GM19099 (cell line): Measurements from ENCODE around the gene C16orf96.
A peak's percentile ranks its signal among the peaks of the same experiment; 100 is the strongest.

ENCODE experiments used
- POLR2A ChIP-seq: IDR thresholded peaks from 3 replicates; pipeline ENCODE4 v1.6.1; 2011; ENCODE audit warnings: low read depth; ENCODE audit not compliant: insufficient read length; ENCODE audit errors: extremely low read depth

The C16orf96 gene

GRCh38 chr16:4615384-4616046 is 59.4 kb downstream of the C16orf96 start:
- TF ChIP-seq POLR2A, result no peak

- TF ChIP-seq POLR2A, result peak; percentile 59
Measured at GRCh38 chr16:4616047-4616811, 60.1 kb downstream of the C16orf96 start.

- no peak for TF ChIP-seq POLR2A
Measured at GRCh38 chr16:4617880-4618279, 61.7 kb downstream of the C16orf96 start.

- no peak for TF ChIP-seq POLR2A
Measured at GRCh38 chr16:4618645-4619418, 62.7 kb downstream of the C16orf96 start.

GRCh38 chr16:4623593-4623992 is 67.5 kb downstream of the C16orf96 start:
- TF ChIP-seq POLR2A, result no peak

- no peak for TF ChIP-seq POLR2A
Measured at GRCh38 chr16:4624015-4624826, 68.1 kb downstream of the C16orf96 start, which contains the start of gene MGRN1. MGRN1 (plus strand) TSS chr16:4624826; CDS start chr16:4624961, 135 bp downstream.

GRCh38 chr16:4624827-4625559 is 68.9 kb downstream of the C16orf96 start:
- TF ChIP-seq POLR2A, result peak; percentile 82

GRCh38 chr16:4625560-4626159 is 69.5 kb downstream of the C16orf96 start:
- TF ChIP-seq POLR2A, result no peak

- no peak for TF ChIP-seq POLR2A
Measured at GRCh38 chr16:4626396-4626795, 70.3 kb downstream of the C16orf96 start.

- TF ChIP-seq POLR2A, result no peak
Measured at GRCh38 chr16:4628283-4628682, 72.1 kb downstream of the C16orf96 start.

- no peak for TF ChIP-seq POLR2A
Measured at GRCh38 chr16:4631444-4631843, 75.3 kb downstream of the C16orf96 start.

- no peak for TF ChIP-seq POLR2A
Measured at GRCh38 chr16:4633910-4634635, 77.9 kb downstream of the C16orf96 start.

- TF ChIP-seq POLR2A, result no peak
Measured at GRCh38 chr16:4634768-4635167, 78.6 kb downstream of the C16orf96 start.

- no peak for TF ChIP-seq POLR2A
Measured at GRCh38 chr16:4636196-4636595, 80.1 kb downstream of the C16orf96 start.
